Liver (tissue), 9 donors: ENCODE data around the gene ACTL8. TPM values are rescaled to one million over a fixed set of nuclear protein-coding genes. Genes with fewer than 3 reads are reported as not detected.

ENCODE experiments used
- DNase-seq: peaks from one replicate; pipeline ENCODE4 v3.0.0-alpha.2; 2017; ENCODE audit warnings: low spot score
- H3K27ac ChIP-seq, 2 donors: one replicate each; pipeline ENCODE4 v1.7.0; 2013; ENCODE audit warnings: inconsistent platforms in 2 of 2, low read length in 2 of 2, control low read depth in 1 of 2, low read depth in 1 of 2, mild to moderate bottlenecking in 1 of 2
- H3K27me3 ChIP-seq, 4 donors: one replicate each; pipeline versions ENCODE4 v1.6.1 to v1.7.0; 2013; ENCODE audit warnings: low read length in 3 of 4, inconsistent platforms in 1 of 4, mild to moderate bottlenecking in 1 of 4, moderate library complexity in 1 of 4; ENCODE audit not compliant: control insufficient read depth in 4 of 4, insufficient read depth in 4 of 4
- H3K36me3 ChIP-seq, 4 donors: one replicate each; pipeline versions ENCODE4 v1.6.1 to v1.7.0; 2013; ENCODE audit warnings: low read length in 3 of 4, mild to moderate bottlenecking in 3 of 4, low read depth in 1 of 4, moderate library complexity in 1 of 4; ENCODE audit not compliant: control insufficient read depth in 4 of 4, insufficient read depth in 3 of 4
- H3K4me1 ChIP-seq, 4 donors: one replicate each; pipeline versions ENCODE4 v1.6.1 to v1.7.0; 2013; ENCODE audit warnings: low read length in 3 of 4, mild to moderate bottlenecking in 3 of 4, moderate library complexity in 1 of 4; ENCODE audit not compliant: control insufficient read depth in 4 of 4, insufficient read depth in 4 of 4
- H3K4me3 ChIP-seq, 3 donors: one replicate each; pipeline versions ENCODE4 v1.6.1 to v1.7.0; 2013; ENCODE audit warnings: low read length in 3 of 3, control low read depth in 1 of 3, low read depth in 1 of 3, mild to moderate bottlenecking in 1 of 3
- H3K9ac ChIP-seq, 2 donors: one replicate each; pipeline ENCODE4 v1.7.0; 2013; ENCODE audit warnings: low read length in 2 of 2, mild to moderate bottlenecking in 2 of 2, moderate library complexity in 2 of 2, control low read depth in 1 of 2, low read depth in 1 of 2
- H3K9me3 ChIP-seq, 4 donors: one replicate each; pipeline versions ENCODE4 v1.6.1 to v1.7.0; 2013; ENCODE audit warnings: low read length in 3 of 4; ENCODE audit not compliant: control insufficient read depth in 4 of 4
- EGR1 ChIP-seq, 2 donors: IDR thresholded peaks; 2 replicates each; pipeline ENCODE4 v1.6.1; 2016 to 2018; ENCODE audit warnings: antibody characterized with exemption in 2 of 2, low read depth in 2 of 2
- FOXA1 ChIP-seq: IDR thresholded peaks from 2 replicates; pipeline ENCODE4 v1.6.1; 2016; ENCODE audit warnings: antibody characterized with exemption
- FOXA2 ChIP-seq: IDR thresholded peaks from 2 replicates; pipeline ENCODE4 v1.6.1; 2016; ENCODE audit warnings: antibody characterized with exemption
- GABPA ChIP-seq, 2 donors: IDR thresholded peaks in 1 of 2; conservative IDR thresholded peaks in 1 of 2; 2 replicates each; pipeline ENCODE4 v1.6.1; 2016; ENCODE audit warnings: antibody characterized with exemption in 2 of 2, mild to moderate bottlenecking in 1 of 2, moderate library complexity in 1 of 2
- HNF4A ChIP-seq, 2 donors: conservative IDR thresholded peaks; 2 replicates each; pipeline ENCODE4 v1.6.1; 2016; ENCODE audit warnings: antibody characterized with exemption in 2 of 2, mild to moderate bottlenecking in 2 of 2
- HNF4G ChIP-seq: IDR thresholded peaks from 2 replicates; pipeline ENCODE4 v1.6.1; 2016; ENCODE audit warnings: antibody characterized with exemption
- JUND ChIP-seq, 2 donors: IDR thresholded peaks; 2 replicates each; pipeline ENCODE4 v1.6.1; 2016; ENCODE audit warnings: antibody characterized with exemption in 2 of 2
- NR2F2 ChIP-seq: IDR thresholded peaks from 2 replicates; pipeline ENCODE4 v1.6.1; 2016; ENCODE audit warnings: antibody characterized with exemption
- RXRA ChIP-seq, 2 donors: IDR thresholded peaks; 2 replicates each; pipeline ENCODE4 v1.6.1; 2017 to 2018; ENCODE audit warnings: antibody characterized with exemption in 2 of 2, mild to moderate bottlenecking in 1 of 2
- SP1 ChIP-seq: IDR thresholded peaks from 2 replicates; pipeline ENCODE4 v1.6.1; 2018; ENCODE audit warnings: antibody characterized with exemption, mild to moderate bottlenecking
- TAF1 ChIP-seq: conservative IDR thresholded peaks from 2 replicates; pipeline ENCODE4 v1.6.1; 2016; ENCODE audit warnings: antibody characterized with exemption, mild to moderate bottlenecking
- YY1 ChIP-seq: IDR thresholded peaks from 2 replicates; pipeline ENCODE4 v1.6.1; 2016; ENCODE audit warnings: antibody characterized with exemption, mild to moderate bottlenecking
- WGBS: extraction: QIAGEN DNeasy Blood & Tissue Kit; methylation state at CpG from one replicate; pipeline ENCODE4 v1.1.7; 2013; 5-methylcytosine and 5-hydroxymethylcytosine counted together
- polyA plus RNA-seq, 2 donors: library from polyadenylated mRNA; stranded (reverse) in 1 of 2; unstranded in 1 of 2; fragments of 200-250 nt in 1 of 2; fragments of >200 nt in 1 of 2; fragmentation: Nextera tagmentation in 1 of 2; extraction: Ambion mirVana in 1 of 2; gene quantifications; one replicate each; pipeline versions ENCODE4 v1.2.1 to v1.2.3, GENCODE V29; 2013 to 2015
- total RNA-seq, 2 donors: library from RNA; depleted of rRNA; stranded (reverse); fragments of >200 nt; gene quantifications; one replicate each; pipeline ENCODE4 v1.2.3, GENCODE V29; 2014
- TF ChIP-seq, protein P1 (sequence below): fragments of 150-350 bp; IDR thresholded peaks from 2 replicates; pipeline ENCODE4 v1.5.1; 2017; ENCODE audit warnings: improper control_type of control experiment, low read depth, low read length; ENCODE audit not compliant: missing input control
- TF ChIP-seq, protein P2 (sequence below): IDR thresholded peaks from 2 replicates; pipeline ENCODE4 v1.6.1; 2016; ENCODE audit warnings: antibody characterized with exemption
- TF ChIP-seq, protein P3 (sequence below): IDR thresholded peaks from 2 replicates; pipeline ENCODE4 v1.6.1; 2016; ENCODE audit warnings: antibody characterized with exemption
- TF ChIP-seq, protein P4 (sequence below): IDR thresholded peaks from 2 replicates; pipeline ENCODE4 v1.6.1; 2016; ENCODE audit warnings: antibody characterized with exemption
- TF ChIP-seq, protein P5 (sequence below): IDR thresholded peaks from 2 replicates; pipeline ENCODE4 v1.6.1; 2016; ENCODE audit warnings: antibody characterized with exemption, mild to moderate bottlenecking
- donor health status: healthy.
- donor health status: healthy.
- donor health status: healthy.
- donor health status: healthy.
- donor health status: healthy.

ACTL8 gene
- total and polyA plus RNA-seq, 4 donors: not detected

DNA sequence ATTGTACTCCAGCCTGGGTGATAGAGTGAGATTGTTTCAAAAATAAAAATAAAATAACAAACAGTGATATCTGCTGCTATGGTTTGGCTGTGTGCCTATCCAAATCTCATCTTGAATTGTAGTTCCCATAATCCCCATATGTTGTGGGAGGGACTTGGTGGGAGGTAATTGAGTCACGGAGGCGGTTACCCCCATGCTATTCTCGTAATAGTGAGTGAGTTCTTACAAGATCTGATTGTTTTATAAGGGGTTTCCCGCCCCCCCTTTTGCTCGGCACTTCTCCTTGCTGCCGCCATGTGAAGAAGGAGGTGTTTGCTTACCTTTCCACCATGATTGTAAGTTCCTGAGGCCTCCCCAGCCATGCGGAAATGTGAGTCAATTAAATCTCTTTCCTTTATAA is 47.8 kb downstream of the ACTL8 start:
- no peaks in the 10 kb centered on the region for H3K36me3 ChIP-seq
- no peak overlapping the region for H3K4me3 ChIP-seq
- TF ChIP-seq RXRA (IDR thresholded peaks at IDR 0.05) (no peak), GABPA (IDR thresholded peaks at IDR 0.05 in 1 of 2, conservative IDR thresholded peaks at IDR 0.05 in 1 of 2) (no peak), JUND (IDR thresholded peaks at IDR 0.05) (no peak), HNF4A (conservative IDR thresholded peaks at IDR 0.05) (no peak), TAF1 (no peak), FOXA1 (no peak)
- TF ChIP-seq, protein P1, sequence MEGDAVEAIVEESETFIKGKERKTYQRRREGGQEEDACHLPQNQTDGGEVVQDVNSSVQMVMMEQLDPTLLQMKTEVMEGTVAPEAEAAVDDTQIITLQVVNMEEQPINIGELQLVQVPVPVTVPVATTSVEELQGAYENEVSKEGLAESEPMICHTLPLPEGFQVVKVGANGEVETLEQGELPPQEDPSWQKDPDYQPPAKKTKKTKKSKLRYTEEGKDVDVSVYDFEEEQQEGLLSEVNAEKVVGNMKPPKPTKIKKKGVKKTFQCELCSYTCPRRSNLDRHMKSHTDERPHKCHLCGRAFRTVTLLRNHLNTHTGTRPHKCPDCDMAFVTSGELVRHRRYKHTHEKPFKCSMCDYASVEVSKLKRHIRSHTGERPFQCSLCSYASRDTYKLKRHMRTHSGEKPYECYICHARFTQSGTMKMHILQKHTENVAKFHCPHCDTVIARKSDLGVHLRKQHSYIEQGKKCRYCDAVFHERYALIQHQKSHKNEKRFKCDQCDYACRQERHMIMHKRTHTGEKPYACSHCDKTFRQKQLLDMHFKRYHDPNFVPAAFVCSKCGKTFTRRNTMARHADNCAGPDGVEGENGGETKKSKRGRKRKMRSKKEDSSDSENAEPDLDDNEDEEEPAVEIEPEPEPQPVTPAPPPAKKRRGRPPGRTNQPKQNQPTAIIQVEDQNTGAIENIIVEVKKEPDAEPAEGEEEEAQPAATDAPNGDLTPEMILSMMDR: no peak
- TF ChIP-seq, protein P2, sequence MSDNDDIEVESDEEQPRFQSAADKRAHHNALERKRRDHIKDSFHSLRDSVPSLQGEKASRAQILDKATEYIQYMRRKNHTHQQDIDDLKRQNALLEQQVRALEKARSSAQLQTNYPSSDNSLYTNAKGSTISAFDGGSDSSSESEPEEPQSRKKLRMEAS: no peak
- TF ChIP-seq, protein P3, sequence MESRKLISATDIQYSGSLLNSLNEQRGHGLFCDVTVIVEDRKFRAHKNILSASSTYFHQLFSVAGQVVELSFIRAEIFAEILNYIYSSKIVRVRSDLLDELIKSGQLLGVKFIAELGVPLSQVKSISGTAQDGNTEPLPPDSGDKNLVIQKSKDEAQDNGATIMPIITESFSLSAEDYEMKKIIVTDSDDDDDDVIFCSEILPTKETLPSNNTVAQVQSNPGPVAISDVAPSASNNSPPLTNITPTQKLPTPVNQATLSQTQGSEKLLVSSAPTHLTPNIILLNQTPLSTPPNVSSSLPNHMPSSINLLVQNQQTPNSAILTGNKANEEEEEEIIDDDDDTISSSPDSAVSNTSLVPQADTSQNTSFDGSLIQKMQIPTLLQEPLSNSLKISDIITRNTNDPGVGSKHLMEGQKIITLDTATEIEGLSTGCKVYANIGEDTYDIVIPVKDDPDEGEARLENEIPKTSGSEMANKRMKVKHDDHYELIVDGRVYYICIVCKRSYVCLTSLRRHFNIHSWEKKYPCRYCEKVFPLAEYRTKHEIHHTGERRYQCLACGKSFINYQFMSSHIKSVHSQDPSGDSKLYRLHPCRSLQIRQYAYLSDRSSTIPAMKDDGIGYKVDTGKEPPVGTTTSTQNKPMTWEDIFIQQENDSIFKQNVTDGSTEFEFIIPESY: no peak
- H3K9ac ChIP-seq: no peak overlapping the region
- H3K9me3 ChIP-seq: no peaks in the 10 kb centered on the region
- H3K27me3 ChIP-seq: peaks cover 0 to 3% (median 0%) of the 10 kb centered on the region in 4 donors
- no peak for DNase-seq
- 91% methylated on average over 7 of the region's 7 CpGs for WGBS
- no peaks in the 10 kb centered on the region for H3K4me1 ChIP-seq
- no peak overlapping the region for H3K27ac ChIP-seq

DNA sequence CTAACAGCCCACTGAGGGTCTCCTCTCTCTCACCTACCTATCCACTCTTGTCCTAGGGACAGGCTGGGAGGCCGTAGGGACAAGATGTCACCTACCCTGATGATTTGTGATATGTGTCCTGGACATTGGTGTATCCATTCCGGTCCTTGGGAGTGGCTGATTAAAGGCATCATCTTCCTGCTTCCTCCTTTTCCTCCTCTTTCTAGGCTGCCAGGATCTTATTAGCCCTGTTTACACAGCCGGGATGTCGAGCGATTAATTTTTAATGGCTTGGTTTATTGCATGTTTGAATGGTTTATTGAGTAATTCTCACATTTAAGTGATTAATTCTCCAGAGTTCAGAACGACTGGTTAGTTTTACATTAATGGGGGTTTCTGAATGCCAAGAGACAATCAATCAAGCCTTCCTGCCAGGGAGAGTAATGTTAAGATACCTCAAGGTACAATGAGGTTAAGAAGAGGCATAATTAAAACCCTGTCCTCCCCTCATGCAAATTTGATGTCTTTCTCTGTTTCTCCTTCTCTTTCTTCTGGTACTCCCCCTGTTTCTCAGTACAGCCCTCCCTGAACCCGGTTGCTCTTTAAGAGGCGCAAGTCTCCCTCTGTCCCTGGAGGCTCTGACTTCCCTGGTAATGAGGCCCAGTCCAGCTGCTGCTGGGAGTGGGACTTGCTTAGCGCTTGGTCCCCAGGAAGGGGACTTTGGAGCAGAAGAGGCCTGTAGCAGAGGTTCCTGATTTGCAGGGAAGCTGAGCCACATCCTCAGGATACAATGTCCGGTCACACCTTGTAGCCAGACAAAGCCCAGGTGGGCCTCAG is 50.9 kb downstream of the ACTL8 start:
- peaks cover 0 to 6% (median 0%) of the 10 kb centered on the region in 4 donors for H3K27me3 ChIP-seq
- no peak overlapping the region for H3K27ac ChIP-seq
- no peak for DNase-seq
- TF ChIP-seq NR2F2 (no peak), EGR1 (IDR thresholded peaks at IDR 0.05; ENCODE audit: low read depth in 2 of 2) (no peak), GABPA (IDR thresholded peaks at IDR 0.05 in 1 of 2, conservative IDR thresholded peaks at IDR 0.05 in 1 of 2) (no peak), YY1 (no peak), SP1 (no peak), TAF1 (no peak), HNF4A (conservative IDR thresholded peaks at IDR 0.05) (no peak), HNF4G (no peak), FOXA1 (no peak), FOXA2 (no peak)
- TF ChIP-seq, protein P4, sequence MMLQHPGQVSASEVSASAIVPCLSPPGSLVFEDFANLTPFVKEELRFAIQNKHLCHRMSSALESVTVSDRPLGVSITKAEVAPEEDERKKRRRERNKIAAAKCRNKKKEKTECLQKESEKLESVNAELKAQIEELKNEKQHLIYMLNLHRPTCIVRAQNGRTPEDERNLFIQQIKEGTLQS: no peak
- TF ChIP-seq, protein P5, sequence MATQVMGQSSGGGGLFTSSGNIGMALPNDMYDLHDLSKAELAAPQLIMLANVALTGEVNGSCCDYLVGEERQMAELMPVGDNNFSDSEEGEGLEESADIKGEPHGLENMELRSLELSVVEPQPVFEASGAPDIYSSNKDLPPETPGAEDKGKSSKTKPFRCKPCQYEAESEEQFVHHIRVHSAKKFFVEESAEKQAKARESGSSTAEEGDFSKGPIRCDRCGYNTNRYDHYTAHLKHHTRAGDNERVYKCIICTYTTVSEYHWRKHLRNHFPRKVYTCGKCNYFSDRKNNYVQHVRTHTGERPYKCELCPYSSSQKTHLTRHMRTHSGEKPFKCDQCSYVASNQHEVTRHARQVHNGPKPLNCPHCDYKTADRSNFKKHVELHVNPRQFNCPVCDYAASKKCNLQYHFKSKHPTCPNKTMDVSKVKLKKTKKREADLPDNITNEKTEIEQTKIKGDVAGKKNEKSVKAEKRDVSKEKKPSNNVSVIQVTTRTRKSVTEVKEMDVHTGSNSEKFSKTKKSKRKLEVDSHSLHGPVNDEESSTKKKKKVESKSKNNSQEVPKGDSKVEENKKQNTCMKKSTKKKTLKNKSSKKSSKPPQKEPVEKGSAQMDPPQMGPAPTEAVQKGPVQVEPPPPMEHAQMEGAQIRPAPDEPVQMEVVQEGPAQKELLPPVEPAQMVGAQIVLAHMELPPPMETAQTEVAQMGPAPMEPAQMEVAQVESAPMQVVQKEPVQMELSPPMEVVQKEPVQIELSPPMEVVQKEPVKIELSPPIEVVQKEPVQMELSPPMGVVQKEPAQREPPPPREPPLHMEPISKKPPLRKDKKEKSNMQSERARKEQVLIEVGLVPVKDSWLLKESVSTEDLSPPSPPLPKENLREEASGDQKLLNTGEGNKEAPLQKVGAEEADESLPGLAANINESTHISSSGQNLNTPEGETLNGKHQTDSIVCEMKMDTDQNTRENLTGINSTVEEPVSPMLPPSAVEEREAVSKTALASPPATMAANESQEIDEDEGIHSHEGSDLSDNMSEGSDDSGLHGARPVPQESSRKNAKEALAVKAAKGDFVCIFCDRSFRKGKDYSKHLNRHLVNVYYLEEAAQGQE: no peak
- TF ChIP-seq, protein P2: no peak
- TF ChIP-seq, protein P3: no peak
- H3K4me3 ChIP-seq: no peak overlapping the region
- H3K4me1 ChIP-seq: no peaks in the 10 kb centered on the region
- peaks cover 0 to 2% (median 0%) of the 10 kb centered on the region in 4 donors for H3K9me3 ChIP-seq
- H3K9ac ChIP-seq: no peak overlapping the region
- H3K36me3 ChIP-seq: no peaks in the 10 kb centered on the region
- 74% methylated on average over 10 of the region's 10 CpGs for WGBS
